AG04450 (cell line): Measurements from ENCODE around the gene KTN1. TPM values are rescaled to one million over a fixed set of nuclear protein-coding genes. Genes with fewer than 3 reads are reported as not detected.

ENCODE experiments used
- CTCF ChIA-PET: fragments of 300-600, 350-600 bp; formaldehyde crosslinking; extraction: SDS; loops from one replicate; lab custom pipeline; 2022; ENCODE audit warnings: antibody characterized with exemption, inconsistent platforms; lab: Charles Lee
- POLR2A ChIA-PET: fragments of 350-600 bp; formaldehyde crosslinking; extraction: SDS; loops from one replicate; lab custom pipeline; 2021; ENCODE audit warnings: antibody characterized with exemption, inconsistent platforms; lab: Yijun Ruan, JAX
- DNase-seq: peaks from one replicate; pipeline ENCODE4 v3.0.0-alpha.2; 2011; ENCODE audit warnings: low read depth, low spot score
- H3K27ac ChIP-seq: one replicate; pipeline ENCODE4 v1.5.1; 2012; ENCODE audit warnings: low read depth, low read length, control low read depth
- H3K27me3 ChIP-seq: one replicate; pipeline ENCODE4 v1.6.0; 2012; ENCODE audit warnings: low read length; ENCODE audit not compliant: control insufficient read depth, insufficient read depth
- H3K4me3 ChIP-seq: 2 replicates; pipeline ENCODE4 v1.5.1; 2011; ENCODE audit warnings: mild to moderate bottlenecking, low read depth, low read length, control low read depth
- H3K9me3 ChIP-seq: 2 replicates; pipeline ENCODE4 v1.5.1; 2012; ENCODE audit warnings: low read length; ENCODE audit not compliant: control insufficient read depth, insufficient read depth
- polyA plus RNA-seq: library from polyadenylated mRNA; depleted of rRNA; stranded (reverse); fragments of >200 nt; gene quantifications from 2 replicates; pipeline ENCODE4 v1.2.3, GENCODE V29; 2011
- TF ChIP-seq, protein P1 (sequence below): IDR thresholded peaks from 2 replicates; pipeline ENCODE4 v1.5.1; 2011; ENCODE audit warnings: low read depth, low read length, control low read depth, inconsistent platforms

KTN1 gene
- polyA plus RNA-seq, 1 experiment, result 129 TPM

DNA sequence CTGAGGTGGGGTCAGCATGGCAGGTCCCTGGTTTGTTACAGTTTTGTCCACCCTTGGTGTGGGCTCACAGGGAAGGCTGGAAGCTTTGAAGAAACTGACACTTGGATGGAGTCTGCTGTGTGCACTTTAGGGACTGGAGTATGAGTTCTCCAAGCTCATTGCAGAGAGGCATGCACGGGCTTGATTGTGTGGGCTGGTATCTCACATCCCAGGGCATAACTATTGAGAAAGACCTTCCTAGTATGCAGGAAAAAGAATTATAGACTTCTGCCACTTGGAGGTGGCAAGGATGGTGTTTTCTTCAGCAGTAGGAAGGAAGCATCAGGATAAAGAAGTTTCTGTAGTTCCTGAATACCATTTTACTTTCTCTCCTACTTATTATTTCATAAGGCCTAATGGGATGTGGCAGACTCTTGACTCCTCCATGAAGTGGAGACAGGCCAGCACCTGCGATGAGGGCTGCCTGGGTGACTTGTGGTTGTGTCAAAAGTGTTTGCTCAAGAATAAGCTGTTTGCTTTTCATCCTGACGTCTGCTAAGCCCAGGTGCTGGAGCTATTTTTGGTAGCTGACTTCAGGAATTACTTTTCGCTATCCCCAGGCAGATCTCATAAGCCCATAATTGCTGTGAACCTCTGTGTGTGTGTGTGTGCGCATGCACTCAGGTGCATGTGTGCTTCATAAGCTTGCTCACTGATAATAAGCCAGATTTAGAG lies 125.8 kb downstream of the KTN1 start:
- DNase-seq, result no peak
- Histone ChIP-seq H3K27me3 (no peaks in the 10 kb centered on the region), H3K27ac (no peak overlapping the region), H3K4me3 (no peak overlapping the region), H3K9me3 (no peaks in the 10 kb centered on the region)
- ChIA-PET POLR2A (interaction anchor here (0.7 kb wide), 1 partner anchor 628 kb away, joined by 3 read pairs; no protein-coding TSS in a partner anchor), CTCF (interaction anchor here (0.5 to 6.3 kb wide), 8 partner anchors 26 to 781 kb away, joined by 3 to 47 read pairs (median 3); no protein-coding TSS in a partner anchor)
- TF ChIP-seq, protein P1, sequence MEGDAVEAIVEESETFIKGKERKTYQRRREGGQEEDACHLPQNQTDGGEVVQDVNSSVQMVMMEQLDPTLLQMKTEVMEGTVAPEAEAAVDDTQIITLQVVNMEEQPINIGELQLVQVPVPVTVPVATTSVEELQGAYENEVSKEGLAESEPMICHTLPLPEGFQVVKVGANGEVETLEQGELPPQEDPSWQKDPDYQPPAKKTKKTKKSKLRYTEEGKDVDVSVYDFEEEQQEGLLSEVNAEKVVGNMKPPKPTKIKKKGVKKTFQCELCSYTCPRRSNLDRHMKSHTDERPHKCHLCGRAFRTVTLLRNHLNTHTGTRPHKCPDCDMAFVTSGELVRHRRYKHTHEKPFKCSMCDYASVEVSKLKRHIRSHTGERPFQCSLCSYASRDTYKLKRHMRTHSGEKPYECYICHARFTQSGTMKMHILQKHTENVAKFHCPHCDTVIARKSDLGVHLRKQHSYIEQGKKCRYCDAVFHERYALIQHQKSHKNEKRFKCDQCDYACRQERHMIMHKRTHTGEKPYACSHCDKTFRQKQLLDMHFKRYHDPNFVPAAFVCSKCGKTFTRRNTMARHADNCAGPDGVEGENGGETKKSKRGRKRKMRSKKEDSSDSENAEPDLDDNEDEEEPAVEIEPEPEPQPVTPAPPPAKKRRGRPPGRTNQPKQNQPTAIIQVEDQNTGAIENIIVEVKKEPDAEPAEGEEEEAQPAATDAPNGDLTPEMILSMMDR, result no peak

DNA sequence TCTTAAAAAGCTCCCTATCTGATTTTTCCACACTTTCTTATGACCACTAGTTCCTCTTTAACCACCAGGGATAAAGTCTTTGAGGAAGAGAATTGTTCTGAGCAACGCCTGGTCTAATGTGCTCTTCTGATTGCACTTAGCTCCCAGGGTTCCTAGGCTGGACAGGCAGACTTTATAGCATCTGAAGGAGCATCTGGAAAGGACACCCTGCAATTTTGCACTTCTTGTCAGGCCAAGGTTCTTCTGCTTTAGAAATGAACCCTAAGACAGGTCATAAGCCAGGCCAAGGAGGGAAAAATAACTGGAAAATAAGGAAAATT lies 126.3 kb downstream of the KTN1 start:
- POLR2A ChIA-PET, result interaction anchor here (0.7 kb wide), 1 partner anchor 628 kb away, joined by 3 read pairs; no protein-coding TSS in a partner anchor
- TF ChIP-seq, protein P1, result no peak
- H3K4me3 ChIP-seq, result no peak overlapping the region
- CTCF ChIA-PET, result interaction anchor here (0.7 to 6.3 kb wide), 6 partner anchors 25 to 767 kb away, joined by 3 to 47 read pairs (median 4); no protein-coding TSS in a partner anchor
- H3K27ac ChIP-seq, result no peak overlapping the region
- DNase-seq, result no peak
- no peaks in the 10 kb centered on the region for H3K27me3 ChIP-seq
- H3K9me3 ChIP-seq, result no peaks in the 10 kb centered on the region

DNA sequence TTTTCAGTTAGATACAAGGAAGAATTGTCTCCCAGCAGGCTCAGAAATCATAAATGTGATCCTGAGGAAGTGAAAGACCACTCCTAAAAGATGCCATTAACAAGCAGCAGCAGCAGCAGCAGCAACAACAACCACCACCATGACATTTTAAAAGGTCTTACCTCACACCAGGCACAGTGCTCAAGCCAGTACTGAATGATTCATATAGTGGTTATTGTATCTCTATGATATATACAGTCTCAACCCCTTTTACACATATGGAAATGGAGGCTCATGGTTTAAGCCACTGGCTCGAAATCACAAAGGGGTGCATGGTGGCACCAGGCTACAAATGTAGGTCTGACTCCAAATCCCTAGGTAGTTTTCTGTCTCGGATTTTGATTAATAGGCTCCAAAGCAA lies 126.9 kb downstream of the KTN1 start:
- DNase-seq, result no peak
- ChIA-PET CTCF (interaction anchor here (0.8 to 6.3 kb wide), 4 partner anchors 25 to 770 kb away, joined by 3 to 47 read pairs (median 4); no protein-coding TSS in a partner anchor), POLR2A (no interaction called here)
- no peak overlapping the region for H3K27ac ChIP-seq
- TF ChIP-seq, protein P1, result no peak
- H3K27me3 ChIP-seq, result no peaks in the 10 kb centered on the region
- no peaks in the 10 kb centered on the region for H3K9me3 ChIP-seq
- H3K4me3 ChIP-seq, result no peak overlapping the region

DNA sequence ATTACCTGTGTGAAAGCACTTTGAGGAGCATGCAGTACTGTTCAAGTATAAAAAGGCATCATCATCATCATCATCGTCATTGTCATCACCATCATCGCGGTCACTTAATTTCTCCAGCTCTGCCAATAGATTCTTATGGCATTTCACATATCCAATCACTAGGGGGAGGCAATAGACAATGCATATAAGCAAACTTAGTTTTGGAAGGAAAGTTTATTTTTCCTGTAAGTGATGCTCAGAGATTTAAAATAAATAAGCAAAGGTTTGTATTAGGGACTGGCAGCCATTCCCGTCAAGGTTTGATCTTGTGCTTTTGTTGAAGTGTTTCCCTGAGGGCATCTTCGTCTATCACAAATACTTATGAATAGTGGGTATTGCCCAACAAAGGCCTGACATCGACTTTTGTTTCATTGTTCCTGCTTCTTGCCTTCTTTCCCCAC lies 127.4 kb downstream of the KTN1 start:
- DNase-seq, result no peak
- Histone ChIP-seq H3K9me3 (no peaks in the 10 kb centered on the region), H3K4me3 (no peak overlapping the region), H3K27ac (no peak overlapping the region), H3K27me3 (no peaks in the 10 kb centered on the region)
- POLR2A ChIA-PET, result no interaction called here
- TF ChIP-seq, protein P1, result peak; percentile 79
- CTCF ChIA-PET, result interaction anchor here (0.8 to 6.3 kb wide), 2 partner anchors 766 to 770 kb away, joined by 4 to 47 read pairs; no protein-coding TSS in a partner anchor

- no peak for DNase-seq
- H3K4me3 ChIP-seq, result no peak overlapping the region
- ChIA-PET POLR2A (no interaction called here), CTCF (interaction anchor here (1.2 to 3.8 kb wide), 3 partner anchors 629 to 777 kb away, joined by 3 to 18 read pairs (median 16); no protein-coding TSS in a partner anchor)
- TF ChIP-seq, protein P1, result no peak
- H3K27me3 ChIP-seq, result no peaks in the 10 kb centered on the region
- no peak overlapping the region for H3K27ac ChIP-seq
- H3K9me3 ChIP-seq, result no peaks in the 10 kb centered on the region
Observed at GRCh38 chr14:55710506-55711041, 130.6 kb downstream of the KTN1 start.
